ENCODE measurements around the gene TNPO2.

- TF ChIP-seq CTCF (IDR thresholded peaks at IDR 0.05) (no peak), ZFX (IDR thresholded peaks at IDR 0.05; ENCODE audit: borderline replicate concordance) (no peak)
These were observed 54.2 kb downstream of the TNPO2 start for GRCh38 chr19:12669270-12670158.

Data from 22Rv1 (cell line).